ENCODE results near the gene COMP. TPM values are rescaled to one million over a fixed set of nuclear protein-coding genes. Genes with fewer than 3 reads are reported as not detected.
A peak's percentile ranks its signal among the peaks of the same experiment; 100 is the strongest.

COMP gene
- total RNA-seq, 1 donor from 2014 or later, result 1.7 TPM

DNA sequence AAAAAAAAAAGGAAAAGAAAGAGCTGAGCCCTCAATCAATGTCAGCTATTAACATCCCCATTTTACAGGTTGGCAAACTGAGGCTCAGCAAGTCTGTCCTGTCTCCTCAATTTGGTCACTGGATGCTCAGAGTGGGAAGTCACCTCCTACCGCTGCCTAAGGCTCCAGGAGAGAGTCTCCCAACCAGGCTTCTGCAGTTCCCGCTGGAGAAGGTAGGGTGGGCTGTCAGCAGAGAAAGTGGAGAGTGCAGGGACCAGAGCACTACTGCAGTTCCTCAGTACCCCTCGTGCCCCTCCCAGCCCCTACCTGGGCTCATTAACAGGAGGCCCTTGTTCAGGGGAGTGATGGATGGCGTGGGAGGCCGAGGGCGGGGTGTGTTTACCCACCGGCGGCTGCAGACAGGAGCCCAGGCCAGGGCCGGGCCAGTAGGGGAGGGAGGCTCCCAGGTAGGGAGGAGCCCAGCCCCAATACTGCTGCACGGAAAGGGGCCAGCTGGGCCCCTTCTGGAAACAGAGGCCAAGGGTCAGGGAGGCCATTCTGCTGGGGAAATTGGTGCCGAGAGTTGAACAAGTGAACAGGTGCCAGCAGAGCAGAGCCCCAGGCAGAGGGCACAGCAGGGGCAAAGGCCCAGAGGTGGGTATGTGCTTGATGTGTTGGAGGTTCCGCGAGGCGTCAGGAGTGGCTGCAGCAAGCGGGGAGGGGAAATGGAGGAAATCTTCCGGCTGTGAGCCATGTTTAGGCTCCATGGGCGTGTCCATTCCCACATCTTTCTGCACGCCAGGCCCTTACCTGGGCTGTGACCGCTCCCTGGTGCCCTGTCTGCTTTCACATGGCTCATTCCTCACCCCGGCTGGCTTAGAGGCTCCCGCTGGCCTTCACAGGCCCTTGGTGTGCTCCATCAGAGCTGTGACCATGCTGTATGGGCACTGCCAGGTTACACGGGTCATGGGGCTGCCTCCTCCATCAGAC lies 7.6 kb upstream of the COMP start:
- H2AFZ ChIP-seq (ENCODE audit: low read depth, low read length), result no peak overlapping the region
- H3K4me3 Mint-ChIP-seq (ENCODE audit: unreplicated experiment), result no peak overlapping the region
- H3K4me1 ChIP-seq (ENCODE audit: insufficient read depth, low read length), result peaks cover 9% of the 10 kb centered on the region
- no peaks in the 10 kb centered on the region for H3K9me3 ChIP-seq (ENCODE audit: insufficient read depth, low read depth, low read length)
- no peak overlapping the region for H3K4me3 ChIP-seq (ENCODE audit: insufficient read depth, low read depth, low read length)
- no peaks in the 10 kb centered on the region for H3K36me3 Mint-ChIP-seq (ENCODE audit: low read depth, unreplicated experiment)
- H3K9ac ChIP-seq (ENCODE audit: low read length), result no peak overlapping the region
- TF ChIP-seq EZH2 (IDR thresholded peaks at IDR 0.05; ENCODE audit: insufficient read depth, low read length), result no peak
- TF ChIP-seq, protein P1, sequence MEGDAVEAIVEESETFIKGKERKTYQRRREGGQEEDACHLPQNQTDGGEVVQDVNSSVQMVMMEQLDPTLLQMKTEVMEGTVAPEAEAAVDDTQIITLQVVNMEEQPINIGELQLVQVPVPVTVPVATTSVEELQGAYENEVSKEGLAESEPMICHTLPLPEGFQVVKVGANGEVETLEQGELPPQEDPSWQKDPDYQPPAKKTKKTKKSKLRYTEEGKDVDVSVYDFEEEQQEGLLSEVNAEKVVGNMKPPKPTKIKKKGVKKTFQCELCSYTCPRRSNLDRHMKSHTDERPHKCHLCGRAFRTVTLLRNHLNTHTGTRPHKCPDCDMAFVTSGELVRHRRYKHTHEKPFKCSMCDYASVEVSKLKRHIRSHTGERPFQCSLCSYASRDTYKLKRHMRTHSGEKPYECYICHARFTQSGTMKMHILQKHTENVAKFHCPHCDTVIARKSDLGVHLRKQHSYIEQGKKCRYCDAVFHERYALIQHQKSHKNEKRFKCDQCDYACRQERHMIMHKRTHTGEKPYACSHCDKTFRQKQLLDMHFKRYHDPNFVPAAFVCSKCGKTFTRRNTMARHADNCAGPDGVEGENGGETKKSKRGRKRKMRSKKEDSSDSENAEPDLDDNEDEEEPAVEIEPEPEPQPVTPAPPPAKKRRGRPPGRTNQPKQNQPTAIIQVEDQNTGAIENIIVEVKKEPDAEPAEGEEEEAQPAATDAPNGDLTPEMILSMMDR (IDR thresholded peaks at IDR 0.05; ENCODE audit: insufficient read depth, low read depth, low read length), result no peak
- no peak for DNase-seq (ENCODE audit: low read depth)
- peaks cover 46% of the 10 kb centered on the region for H3K27me3 Mint-ChIP-seq (ENCODE audit: low read depth, unreplicated experiment)
- H3K27ac ChIP-seq (ENCODE audit: low read depth, low read length), result no peak overlapping the region
- peaks cover 22% of the 10 kb centered on the region for H3K27me3 ChIP-seq (ENCODE audit: insufficient read depth, low read length)
- no peaks in the 10 kb centered on the region for H3K9me3 Mint-ChIP-seq (ENCODE audit: unreplicated experiment)
- H3K4me1 Mint-ChIP-seq (ENCODE audit: low read depth, unreplicated experiment), result no peaks in the 10 kb centered on the region
- H3K79me2 ChIP-seq (ENCODE audit: insufficient read depth, low read length), result no peaks in the 10 kb centered on the region
- H4K20me1 ChIP-seq (ENCODE audit: insufficient read depth, low read length), result no peaks in the 10 kb centered on the region
- no peak overlapping the region for H3K4me2 ChIP-seq (ENCODE audit: low read length)
- no peaks in the 10 kb centered on the region for H3K36me3 ChIP-seq (ENCODE audit: insufficient read depth, low read length)
- H3K27ac Mint-ChIP-seq (ENCODE audit: unreplicated experiment), result no peak overlapping the region
- FAIRE-seq, result no peak

DNA sequence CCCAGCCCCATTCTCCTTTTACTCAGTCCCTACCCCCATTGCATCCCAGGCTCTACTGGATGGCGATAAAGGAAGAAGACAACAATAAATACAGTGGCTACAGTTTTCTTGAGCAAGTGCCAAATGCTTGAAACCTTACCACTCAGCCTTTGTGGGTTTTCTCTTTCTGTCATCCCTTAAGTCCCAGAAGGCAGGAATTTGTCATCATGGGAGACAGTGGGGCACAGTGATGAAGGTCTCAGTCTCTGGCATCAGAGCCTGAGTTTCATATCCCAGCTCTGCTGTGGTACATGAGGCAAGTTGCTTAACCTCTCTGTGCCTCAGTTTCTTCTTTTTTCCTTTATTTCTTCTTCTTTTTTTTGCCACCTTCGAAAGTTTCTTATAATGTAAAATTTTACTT lies 5.1 kb upstream of the COMP start:
- DNase-seq (ENCODE audit: low read depth) (no peak), FAIRE-seq (no peak)
- H3K9me3 ChIP-seq (ENCODE audit: insufficient read depth, low read depth, low read length), result no peaks in the 10 kb centered on the region
- no peaks in the 10 kb centered on the region for H4K20me1 ChIP-seq (ENCODE audit: insufficient read depth, low read length)
- Mint-ChIP-seq H3K27ac (ENCODE audit: unreplicated experiment) (no peak overlapping the region), H3K4me1 (ENCODE audit: low read depth, unreplicated experiment) (no peaks in the 10 kb centered on the region), H3K4me3 (ENCODE audit: unreplicated experiment) (no peak overlapping the region), H3K36me3 (ENCODE audit: low read depth, unreplicated experiment) (no peaks in the 10 kb centered on the region), H3K9me3 (ENCODE audit: unreplicated experiment) (no peaks in the 10 kb centered on the region), H3K27me3 (ENCODE audit: low read depth, unreplicated experiment) (peaks cover 44% of the 10 kb centered on the region)
- no peaks in the 10 kb centered on the region for H3K36me3 ChIP-seq (ENCODE audit: insufficient read depth, low read length)
- H2AFZ ChIP-seq (ENCODE audit: low read depth, low read length), result no peak overlapping the region
- H3K27ac ChIP-seq (ENCODE audit: low read depth, low read length), result no peak overlapping the region
- H3K27me3 ChIP-seq (ENCODE audit: insufficient read depth, low read length), result peaks cover 37% of the 10 kb centered on the region
- H3K4me1 ChIP-seq (ENCODE audit: insufficient read depth, low read length), result peaks cover 9% of the 10 kb centered on the region
- TF ChIP-seq EZH2 (IDR thresholded peaks at IDR 0.05; ENCODE audit: insufficient read depth, low read length), result no peak
- TF ChIP-seq, protein P1 (IDR thresholded peaks at IDR 0.05; ENCODE audit: insufficient read depth, low read depth, low read length), result no peak
- H3K4me3 ChIP-seq (ENCODE audit: insufficient read depth, low read depth, low read length), result no peak overlapping the region
- H3K9ac ChIP-seq (ENCODE audit: low read length), result no peak overlapping the region
- no peak overlapping the region for H3K4me2 ChIP-seq (ENCODE audit: low read length)
- no peaks in the 10 kb centered on the region for H3K79me2 ChIP-seq (ENCODE audit: insufficient read depth, low read length)

- no peak overlapping the region for H3K4me3 ChIP-seq (ENCODE audit: insufficient read depth, low read depth, low read length)
- no peaks in the 10 kb centered on the region for H3K4me1 Mint-ChIP-seq (ENCODE audit: low read depth, unreplicated experiment)
- no peak for FAIRE-seq
- H3K4me2 ChIP-seq (ENCODE audit: low read length), result peak overlapping the region; percentile 62
- no peak overlapping the region for H3K9ac ChIP-seq (ENCODE audit: low read length)
- H3K27ac ChIP-seq (ENCODE audit: low read depth, low read length), result no peak overlapping the region
- H3K27me3 Mint-ChIP-seq (ENCODE audit: low read depth, unreplicated experiment), result peaks cover 42% of the 10 kb centered on the region
- no peak overlapping the region for H3K27ac Mint-ChIP-seq (ENCODE audit: unreplicated experiment)
- no peaks in the 10 kb centered on the region for H3K36me3 ChIP-seq (ENCODE audit: insufficient read depth, low read length)
- no peaks in the 10 kb centered on the region for H3K9me3 ChIP-seq (ENCODE audit: insufficient read depth, low read depth, low read length)
- H3K4me1 ChIP-seq (ENCODE audit: insufficient read depth, low read length), result peaks cover 9% of the 10 kb centered on the region
- no peak for TF ChIP-seq EZH2 (IDR thresholded peaks at IDR 0.05; ENCODE audit: insufficient read depth, low read length)
- TF ChIP-seq, protein P1 (IDR thresholded peaks at IDR 0.05; ENCODE audit: insufficient read depth, low read depth, low read length), result no peak
- peak overlapping the region; percentile 41 for H2AFZ ChIP-seq (ENCODE audit: low read depth, low read length)
- no peak overlapping the region for H3K4me3 Mint-ChIP-seq (ENCODE audit: unreplicated experiment)
- H3K79me2 ChIP-seq (ENCODE audit: insufficient read depth, low read length), result no peaks in the 10 kb centered on the region
- H3K36me3 Mint-ChIP-seq (ENCODE audit: low read depth, unreplicated experiment), result no peaks in the 10 kb centered on the region
- peak; percentile 22 for DNase-seq (ENCODE audit: low read depth)
- peaks cover 40% of the 10 kb centered on the region for H3K27me3 ChIP-seq (ENCODE audit: insufficient read depth, low read length)
- no peaks in the 10 kb centered on the region for H3K9me3 Mint-ChIP-seq (ENCODE audit: unreplicated experiment)
- no peaks in the 10 kb centered on the region for H4K20me1 ChIP-seq (ENCODE audit: insufficient read depth, low read length)
These were observed 4.4 kb upstream of the COMP start for GRCh38 chr19:18795540-18795939.
